HG02610 (cell line): ENCODE data around the gene CLSTN1.
"Not testable (repeated sequence)": the region's sequence is repeated elsewhere in the genome, so short reads cannot be mapped to it uniquely, and the experiment has no call there.

Source experiments
- ATAC-seq: cut with Tn5 transposase; IDR thresholded peaks from one replicate; pipeline ENCODE4 v1.9.1; 2021; ENCODE audit warnings: mild to moderate bottlenecking, moderate library complexity; ENCODE audit not compliant: unreplicated experiment

CLSTN1 gene

DNA sequence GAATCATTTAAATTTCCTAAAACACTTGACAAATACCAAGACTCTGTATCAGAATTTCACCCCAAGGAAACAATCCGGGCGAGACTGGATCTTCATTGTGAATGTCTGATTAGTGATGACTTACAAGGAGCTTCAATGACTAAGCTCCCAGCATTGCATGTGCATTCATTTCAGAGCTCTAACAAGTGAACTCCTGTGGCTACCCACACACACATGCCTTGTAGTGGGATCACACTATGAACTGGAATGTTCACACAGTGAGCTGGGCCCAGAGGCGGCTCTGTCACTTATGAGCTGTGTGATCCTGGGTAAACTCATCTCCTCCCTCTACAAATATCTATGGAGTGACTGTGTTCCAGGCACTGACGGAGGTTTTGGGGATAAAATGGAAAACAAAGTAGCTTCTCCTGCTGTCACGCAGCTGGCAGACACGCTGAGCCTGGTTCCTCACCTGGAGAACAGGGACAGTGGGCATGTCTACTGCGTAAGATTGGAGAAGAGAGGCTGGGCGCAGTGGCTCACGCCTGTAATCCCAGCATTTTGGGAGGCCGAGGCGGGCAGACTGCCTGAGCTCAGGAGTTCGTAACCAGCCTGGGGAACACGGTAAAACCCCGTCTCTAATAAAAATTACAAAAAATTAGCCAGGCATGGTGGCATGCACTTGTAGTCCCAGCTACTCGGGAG, 56.9 kb downstream of the CLSTN1 start:
- no peak for ATAC-seq

DNA sequence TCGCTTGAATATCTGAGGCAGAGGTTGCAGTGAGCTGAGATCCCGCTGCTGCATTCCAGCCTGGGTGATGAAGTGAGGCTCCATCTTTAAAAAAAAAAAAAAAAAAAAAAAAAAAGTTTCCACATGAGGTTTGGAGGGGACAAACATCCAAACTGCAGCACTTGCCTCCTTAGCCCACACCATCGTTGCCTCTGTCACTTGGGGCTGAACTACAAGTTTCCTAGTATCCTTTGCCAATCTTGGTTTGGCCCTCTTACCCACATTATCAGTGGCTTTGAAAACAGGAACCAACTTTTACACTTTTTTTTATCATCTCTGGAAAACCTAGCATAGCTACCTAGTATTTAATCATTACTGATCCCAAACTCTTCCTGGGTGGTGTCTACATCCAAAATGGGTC, 59.2 kb downstream of the CLSTN1 start:
- no peak for ATAC-seq

DNA sequence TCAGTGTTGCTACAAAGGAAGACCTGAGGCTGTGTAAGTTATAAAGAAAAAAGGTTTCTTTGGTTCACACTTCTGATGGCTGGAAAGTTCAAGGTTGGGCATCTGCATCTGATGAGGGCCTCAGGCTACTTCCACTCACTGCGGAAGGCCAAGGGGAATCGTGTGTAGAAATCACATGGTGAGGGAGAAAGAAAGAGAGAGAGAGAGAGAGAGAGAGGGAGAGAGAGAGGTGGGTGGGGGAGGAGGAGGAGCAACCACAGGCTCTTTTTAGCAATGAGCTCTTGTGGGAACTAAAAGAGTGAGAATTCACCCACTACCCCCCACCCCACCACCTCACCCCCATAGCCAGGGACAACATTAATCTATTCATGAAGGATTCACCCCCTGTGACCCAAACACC, 59.9 kb downstream of the CLSTN1 start:
- no peak for ATAC-seq

DNA sequence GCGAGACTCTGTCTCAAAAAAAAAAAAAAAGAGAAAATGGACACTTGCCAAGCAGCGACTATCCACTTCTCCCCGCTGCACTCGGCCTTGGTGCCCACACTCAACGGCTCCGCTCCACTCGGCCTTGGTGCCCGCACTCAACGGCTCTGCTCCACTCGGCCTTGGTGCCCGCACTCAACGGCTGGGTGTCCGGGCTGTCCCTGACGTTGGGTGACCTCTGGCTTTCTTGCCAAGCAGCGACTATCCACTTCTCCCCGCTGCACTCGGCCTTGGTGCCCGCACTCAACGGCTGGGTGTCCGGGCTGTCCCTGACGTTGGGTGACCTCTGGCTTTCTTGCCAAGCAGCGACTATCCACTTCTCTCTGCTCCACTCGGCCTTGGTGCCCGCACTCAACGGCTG, 61.3 kb downstream of the CLSTN1 start:
- ATAC-seq: not testable (repeated sequence)

DNA sequence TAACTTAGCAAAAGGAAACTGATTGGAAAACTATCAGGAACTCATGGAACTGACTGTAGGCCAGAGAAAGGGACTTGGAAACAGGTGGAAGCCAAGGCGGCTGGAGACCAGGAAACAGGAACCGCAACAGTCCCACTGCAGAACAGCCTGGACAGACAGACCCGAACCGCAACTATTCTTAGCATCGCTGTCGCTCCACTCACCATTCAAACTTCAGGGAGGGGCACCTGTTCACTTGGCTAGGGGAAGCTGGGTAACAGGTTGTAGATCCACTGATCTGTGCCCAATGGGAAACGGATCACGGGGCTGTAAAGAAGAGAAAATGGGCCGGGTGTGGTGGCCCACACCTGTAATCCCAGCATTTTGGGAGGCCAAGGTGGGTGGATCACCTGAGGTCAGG, 61.9 kb downstream of the CLSTN1 start:
- ATAC-seq: no peak

DNA sequence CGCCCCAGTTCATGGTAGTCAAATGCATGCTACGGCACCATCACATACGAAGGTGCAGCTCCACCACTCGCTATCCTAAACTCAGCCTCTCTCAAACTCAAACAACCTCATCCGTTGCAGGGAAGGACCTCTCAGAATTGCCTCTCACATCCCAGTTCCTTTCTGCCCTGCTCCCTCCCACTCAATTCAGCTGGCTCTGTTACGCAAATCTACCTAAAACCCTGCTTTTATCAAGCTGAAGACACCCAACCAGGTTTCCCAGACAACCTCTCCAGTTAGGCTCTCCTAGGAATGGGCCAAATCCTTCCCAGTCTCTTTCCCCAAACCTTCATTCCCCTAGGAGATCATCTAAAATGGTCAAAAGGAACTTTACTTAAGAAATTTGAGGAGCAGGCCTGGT, 62.9 kb downstream of the CLSTN1 start:
- ATAC-seq: no peak

DNA sequence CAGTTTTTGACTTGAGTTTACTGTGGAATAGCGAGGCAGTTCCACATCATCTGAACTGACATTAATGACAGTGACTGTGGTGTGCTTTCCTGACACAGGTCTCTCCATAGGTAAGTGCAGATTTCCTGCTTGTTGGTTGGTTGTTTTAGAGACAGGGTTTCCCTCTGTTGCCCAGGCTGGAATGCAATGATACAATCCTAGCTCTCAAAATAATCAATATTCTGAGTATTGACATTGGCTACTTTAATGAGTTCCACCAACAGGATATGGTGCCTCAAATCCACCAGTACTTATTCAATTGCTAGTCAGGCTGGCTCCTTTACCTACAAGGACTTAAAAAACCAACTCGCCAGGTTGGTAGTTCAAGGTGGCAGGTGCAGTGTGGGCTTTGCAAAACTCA, 63.8 kb downstream of the CLSTN1 start:
- ATAC-seq: no peak

DNA sequence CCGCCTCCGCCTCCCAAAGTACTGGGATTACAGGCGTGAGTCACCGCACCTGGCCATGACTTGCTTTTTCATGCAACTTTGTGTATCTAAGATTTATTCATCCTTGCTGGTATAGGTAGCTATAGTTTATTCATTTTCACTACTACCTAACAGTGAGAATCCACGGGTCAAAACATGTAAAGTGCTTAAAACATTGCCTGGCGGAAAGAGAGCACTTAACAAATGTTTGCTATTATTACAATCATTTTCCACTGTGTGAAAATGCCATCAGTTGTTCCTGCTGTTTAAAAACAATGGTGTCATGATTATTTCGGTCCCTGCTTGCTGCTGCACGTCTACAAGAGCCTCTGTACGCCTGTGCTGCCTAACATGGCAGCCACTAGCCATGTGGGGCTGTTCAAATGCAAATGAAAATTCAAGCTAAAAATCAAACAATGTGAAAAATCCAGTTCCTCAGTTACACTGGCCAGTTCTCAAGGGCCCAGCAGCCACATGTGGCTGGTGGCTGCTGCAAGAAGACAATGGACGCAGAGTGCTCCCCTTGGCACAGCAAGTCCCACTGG, 65.1 kb downstream of the CLSTN1 start:
- no peak for ATAC-seq

DNA sequence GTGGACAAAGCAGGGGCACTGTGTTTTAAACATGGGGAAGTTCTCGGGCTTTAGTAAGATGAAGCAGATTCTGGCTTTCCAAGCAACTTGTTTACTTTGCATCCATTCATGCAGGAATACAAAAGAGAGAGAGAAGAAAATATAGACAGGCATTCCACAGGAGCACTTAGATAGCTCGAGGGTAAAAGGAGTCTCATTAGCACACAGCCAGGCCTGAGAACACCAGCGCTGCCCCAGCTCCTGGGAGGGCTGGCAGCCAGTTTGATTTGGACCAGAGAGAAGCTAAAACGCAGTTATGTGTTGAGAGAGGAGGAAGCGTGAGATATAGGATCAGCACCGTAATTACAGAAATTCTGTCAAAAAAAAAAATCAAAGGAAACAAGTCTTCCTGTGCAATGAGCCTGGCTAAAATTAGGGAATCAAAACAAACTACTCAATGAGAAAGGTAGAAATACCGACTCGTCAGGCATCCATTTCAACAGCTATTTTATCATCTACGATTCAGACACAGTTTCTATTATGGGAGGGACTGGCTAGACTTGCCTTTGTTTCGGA, 68.2 kb downstream of the CLSTN1 start:
- ATAC-seq: no peak

DNA sequence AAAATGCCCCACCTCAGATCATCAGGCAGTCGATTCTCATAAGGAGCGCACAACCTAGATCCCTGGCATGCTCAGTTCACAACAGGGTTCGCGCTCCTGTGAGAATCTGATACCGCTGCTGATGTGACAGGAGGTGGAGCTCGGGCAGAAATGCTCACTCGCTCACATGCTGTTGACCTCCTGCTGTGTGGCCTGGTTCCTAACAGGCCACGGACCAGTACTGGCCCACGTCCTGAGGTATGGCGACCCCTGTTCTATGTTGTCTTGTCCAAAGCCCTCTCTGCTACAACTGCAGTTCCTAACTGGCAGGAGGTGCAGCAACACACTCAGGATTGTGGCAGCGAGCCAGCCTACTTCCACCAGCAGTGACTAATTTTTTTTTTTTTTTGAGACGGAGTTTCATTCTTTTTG, 70.6 kb downstream of the CLSTN1 start:
- ATAC-seq: no peak

DNA sequence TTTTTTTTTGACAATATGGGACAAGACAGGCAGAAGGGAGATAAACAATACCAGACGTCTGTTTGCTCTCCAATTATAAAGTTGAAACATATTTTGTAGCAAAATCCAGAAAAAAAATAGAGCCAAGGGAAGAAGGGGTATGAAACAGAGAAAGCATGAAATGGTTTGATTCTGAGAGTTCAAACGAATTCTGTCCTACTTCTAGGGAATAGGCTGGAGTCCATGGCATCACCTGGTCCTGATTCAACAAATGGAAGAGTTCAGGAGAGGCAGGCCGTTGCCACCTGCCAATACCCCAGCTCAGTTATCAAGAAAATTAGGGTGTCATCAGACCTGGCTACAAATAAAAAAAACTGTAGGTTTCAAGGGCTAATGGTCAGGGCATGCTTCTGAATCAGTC, 71.8 kb downstream of the CLSTN1 start:
- ATAC-seq: no peak

DNA sequence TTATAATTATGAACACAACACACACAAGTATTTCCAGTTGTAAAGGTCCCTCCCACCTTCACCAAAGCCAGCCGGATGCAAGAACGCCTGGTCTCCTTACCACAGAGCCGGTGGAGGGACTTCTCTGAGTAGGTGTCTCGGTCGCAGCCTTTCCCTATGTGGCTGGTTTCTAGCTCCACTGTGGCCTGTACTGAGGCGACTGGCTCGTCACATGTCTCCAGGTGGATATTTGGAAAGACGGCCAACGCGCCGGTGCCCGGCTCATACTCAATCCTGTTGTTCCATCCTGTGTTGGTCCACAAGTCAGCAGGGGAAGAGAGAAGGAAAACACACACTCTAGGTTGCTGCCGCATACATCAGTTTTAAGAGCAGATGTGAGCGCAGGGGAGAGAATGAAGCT, 74.4 kb downstream of the CLSTN1 start:
- no peak for ATAC-seq

DNA sequence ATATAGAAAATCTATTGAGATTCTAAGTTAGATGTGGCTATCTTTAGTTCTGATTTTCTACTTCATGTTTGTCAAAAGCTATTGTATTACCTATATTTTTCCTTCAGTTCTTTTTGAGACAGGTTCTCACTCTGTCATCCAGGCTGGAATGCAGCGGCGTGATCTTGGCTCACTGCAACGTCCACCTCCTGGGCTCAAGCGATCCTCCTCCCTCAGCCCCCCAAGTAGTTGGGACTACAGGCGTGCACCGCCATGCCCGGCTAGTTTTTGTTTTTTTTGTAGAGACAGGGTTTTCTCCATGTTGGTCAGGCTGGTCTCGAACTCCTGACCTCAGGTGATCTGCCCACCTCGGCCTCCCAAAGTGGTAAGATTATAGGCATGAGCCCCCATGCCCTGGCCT, 75.4 kb downstream of the CLSTN1 start:
- not testable (repeated sequence) for ATAC-seq

DNA sequence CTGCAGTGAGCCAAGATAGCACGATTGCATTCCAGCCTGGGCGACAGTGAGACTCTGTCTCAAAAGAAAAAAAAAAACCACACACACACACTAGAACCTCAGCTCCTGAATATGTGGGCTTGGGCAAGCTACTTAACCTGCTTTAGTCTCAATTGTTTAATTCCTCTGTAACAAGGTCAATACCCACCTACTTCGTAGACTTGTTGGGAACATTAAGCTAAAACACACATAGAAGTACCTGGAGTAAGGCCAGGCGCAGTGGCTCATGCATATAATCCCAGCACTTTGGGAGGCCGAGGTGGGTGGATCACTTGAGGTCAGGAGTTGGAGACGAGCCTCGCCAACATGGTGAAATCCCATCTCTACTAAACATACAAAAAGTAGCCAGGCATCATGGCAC, 77.1 kb downstream of the CLSTN1 start:
- ATAC-seq: no peak

DNA sequence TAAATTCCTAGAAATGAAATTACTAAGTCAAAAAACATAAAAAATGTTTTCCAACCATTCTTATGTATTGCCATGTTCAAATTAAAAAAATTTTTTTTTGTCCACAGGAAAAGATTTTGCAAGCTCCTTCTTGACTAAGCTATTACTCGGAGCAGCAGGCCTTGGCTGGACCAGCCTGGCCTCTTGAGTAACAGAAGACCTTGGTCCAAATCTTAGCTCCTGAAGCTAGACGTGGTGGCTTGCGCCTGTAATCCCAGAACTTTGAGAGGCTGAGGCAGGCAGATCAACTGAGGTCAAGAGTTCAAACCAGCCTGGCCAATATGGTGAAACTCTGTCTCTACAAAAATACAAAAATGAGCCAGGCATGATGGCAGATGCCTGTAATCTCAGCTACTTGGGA, 77.6 kb downstream of the CLSTN1 start:
- ATAC-seq: no peak

DNA sequence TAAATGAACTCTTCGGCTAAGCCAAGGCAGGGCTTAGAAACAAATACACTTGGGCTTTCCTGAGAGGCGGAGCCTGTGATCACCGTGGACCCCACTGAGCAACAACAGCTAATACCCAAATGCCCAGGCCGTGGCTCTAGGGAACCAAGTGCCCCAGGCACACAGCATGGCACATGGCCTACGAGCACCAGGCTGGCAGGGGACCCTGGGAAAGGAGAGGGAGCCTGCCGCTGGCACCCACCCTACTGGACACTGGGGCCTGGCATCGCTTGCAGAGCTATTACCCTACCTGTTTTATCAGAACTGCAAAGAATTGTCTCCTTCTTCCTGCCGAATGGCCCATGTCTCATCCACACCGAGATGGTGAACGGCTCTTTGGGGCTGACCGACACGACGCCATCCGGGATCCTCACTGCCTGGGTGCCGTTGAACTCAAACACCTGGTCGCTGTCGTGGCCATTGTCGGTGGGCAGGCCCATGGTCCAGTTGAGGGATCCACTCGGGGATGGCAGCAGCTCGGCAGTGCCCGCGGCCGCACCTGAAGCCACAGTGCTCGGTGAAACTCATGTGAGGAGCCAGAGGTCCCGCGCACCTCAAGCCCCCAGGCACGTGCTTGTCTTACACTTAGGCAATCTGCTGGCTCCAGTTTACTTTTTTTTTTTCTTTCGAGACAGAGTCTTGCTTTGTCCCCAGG, 79.5 kb downstream of the CLSTN1 start:
- no peak for ATAC-seq

DNA sequence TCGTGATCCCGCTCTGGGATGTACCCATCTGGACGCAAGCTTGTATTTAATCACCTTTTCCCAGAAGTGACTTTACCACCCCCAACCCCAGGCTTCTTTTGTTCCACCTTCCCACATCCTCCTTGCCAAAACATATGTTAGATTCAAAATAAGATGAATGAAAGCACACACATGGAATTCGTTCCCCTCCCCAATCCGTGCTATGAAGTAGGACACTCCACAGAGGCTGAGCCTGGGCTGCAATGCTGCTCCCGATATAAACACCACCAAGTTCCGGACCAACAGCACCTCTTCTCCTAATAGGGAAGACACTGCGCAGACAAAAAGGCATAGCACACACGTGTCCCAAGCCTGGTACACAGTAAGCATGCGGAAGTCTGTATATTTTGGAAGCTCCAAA, 86.1 kb downstream of the CLSTN1 start:
- ATAC-seq: no peak

DNA sequence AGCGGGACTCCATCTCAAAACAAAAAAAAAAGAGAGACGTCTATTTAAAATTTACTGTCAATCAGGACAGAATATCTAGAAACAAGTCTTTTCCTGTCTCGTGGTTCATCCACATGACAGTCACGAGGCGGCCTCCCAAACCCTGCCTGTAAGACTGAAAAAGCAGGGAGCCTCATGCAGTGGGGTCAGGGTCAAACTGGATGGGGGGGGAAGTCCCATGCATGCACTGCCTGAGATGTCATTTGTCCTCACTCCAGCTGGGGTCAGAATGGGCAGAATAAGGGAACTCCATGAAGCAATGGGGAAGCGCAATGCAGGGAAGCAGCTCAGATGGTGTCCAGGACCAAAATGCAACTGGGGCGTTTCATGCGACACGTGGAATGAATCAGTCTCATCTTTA, 86.7 kb downstream of the CLSTN1 start:
- no peak for ATAC-seq

DNA sequence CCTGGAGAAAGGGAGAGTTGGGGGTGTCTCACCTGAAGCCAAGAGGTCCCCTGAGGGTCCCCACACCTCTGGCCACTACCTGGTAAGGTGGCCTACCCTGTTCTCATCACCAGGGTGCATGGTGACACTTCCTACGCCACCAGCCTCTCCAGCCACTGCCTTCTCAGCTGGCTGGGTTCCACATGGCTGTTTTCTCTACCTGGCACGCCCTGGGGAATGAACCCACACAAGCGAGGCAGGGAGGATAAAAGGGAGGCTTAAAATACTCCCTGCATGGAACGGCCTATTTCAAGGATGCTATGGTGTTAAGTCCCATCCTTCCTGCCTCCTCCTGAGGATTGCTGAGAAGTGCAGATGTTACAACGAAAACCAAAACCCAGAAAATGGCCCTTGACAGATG, 87.5 kb downstream of the CLSTN1 start:
- ATAC-seq: no peak

DNA sequence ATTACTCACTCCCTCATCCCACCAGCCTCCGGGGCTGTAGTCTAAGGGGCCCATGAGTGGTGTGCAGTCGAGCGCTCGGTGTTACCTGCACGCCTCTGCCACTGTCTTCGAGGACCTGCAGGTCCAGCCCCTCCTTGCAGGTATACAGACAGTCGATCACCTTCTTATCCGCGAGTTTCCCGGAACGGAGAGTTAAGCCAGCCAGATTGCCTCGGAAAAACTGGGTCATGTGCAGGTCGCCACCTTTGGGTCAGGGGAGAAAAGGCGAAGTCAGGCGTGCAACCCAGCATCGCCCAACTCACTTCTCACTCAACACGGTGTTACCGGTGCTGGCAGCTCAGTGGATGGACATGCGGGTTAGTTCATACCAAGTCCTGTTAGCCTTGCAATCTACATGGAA, 88.0 kb downstream of the CLSTN1 start:
- ATAC-seq: no peak

DNA sequence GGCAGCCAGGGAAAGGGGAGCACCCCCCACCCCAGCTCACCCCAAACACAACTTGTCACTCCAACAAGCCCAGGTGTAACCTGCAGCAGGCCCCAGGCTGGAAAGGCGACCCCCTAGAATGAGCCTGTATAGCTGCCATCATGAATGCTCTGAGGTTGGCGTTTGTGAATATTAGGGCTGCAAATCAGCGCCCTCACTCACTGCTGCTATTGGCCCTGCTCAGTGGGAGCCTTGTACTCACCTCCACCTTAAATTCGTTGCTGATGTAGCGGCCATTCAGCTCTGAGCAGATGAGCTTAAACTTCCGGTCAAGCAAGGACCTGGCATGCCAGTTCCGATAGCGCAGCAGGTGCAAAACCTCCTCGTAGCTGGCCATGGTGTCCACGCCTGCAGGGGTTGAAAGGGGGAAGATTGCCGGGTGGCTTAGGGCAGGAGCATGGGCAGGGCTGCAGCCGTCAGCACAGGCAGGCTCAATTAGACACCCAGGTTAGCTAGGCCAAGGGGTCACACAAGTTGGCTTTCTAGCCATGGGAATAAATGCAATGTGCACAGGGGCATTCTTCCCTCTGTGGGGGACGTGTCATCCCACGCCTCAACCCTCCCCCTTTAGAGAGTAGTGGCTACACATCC, 90.5 kb downstream of the CLSTN1 start:
- ATAC-seq: no peak
